HG02870 (cell line): ENCODE results near the gene IRF8.
A peak's percentile ranks its signal among the peaks of the same experiment; 100 is the strongest.
"Not testable (repeated sequence)": the region's sequence is repeated elsewhere in the genome, so short reads cannot be mapped to it uniquely, and the experiment has no call there.

Experiments used
- ATAC-seq: cut with Tn5 transposase; IDR thresholded peaks from one replicate; pipeline ENCODE4 v1.9.1; 2021; ENCODE audit warnings: mild to moderate bottlenecking, moderate library complexity; ENCODE audit not compliant: unreplicated experiment

The IRF8 gene

DNA sequence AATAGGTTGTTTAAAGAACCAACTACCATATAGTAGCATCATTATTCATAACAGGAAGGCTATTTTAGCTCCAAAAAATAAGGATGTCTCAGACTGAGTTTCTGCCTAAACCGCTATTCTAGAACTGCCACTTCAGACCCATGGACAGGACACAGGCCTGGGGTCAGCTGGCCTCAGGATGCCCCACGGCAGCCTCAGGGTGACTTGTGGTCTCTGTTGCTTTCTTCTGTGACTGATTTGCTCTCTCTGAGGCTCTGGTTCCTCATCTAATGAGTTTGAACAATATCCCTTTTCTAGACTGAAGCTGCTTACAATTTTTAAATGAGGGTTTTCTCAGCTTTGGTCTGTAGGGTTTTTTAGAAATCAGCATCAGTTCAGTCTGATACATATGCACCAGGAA, 31.8 kb upstream of the IRF8 start:
- ATAC-seq = no peak

DNA sequence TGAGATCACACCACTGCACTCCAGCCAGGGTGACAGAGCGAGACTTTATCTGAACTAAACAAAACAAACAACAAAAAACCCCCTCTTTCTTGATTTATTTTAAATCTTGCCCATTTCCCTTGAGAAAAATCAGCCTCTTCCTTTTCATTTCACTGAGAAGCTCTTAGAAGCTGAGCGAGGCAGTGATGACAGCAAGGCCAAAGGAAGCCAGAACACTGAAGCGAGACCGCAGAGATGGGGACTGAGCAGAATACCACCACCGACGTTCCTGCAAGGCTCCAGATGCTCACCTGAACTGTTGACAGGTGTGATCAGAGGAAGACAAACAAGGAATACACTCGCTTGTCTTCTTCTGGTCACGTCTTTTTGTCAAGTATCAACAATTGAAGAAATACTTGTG, 30.5 kb upstream of the IRF8 start:
- no peak for ATAC-seq

DNA sequence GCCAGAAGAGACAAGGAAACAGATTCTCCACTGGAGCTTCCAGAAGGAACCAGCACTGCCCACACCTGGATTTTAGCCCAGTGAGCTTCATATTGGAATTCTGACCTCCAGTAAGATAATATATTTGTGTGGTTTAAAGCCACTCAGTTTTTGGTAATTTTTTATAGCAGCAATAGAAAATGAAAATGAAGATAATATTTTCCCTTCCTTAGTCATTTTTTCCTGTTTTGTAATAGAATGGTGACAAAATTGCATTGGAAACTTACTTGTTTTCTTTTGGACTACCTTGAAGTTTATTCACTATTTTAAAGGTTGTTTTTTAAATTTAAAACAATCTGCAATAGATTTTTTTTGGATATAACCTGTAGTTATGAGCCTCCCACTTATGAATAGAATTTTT, 29.8 kb upstream of the IRF8 start:
- no peak for ATAC-seq

DNA sequence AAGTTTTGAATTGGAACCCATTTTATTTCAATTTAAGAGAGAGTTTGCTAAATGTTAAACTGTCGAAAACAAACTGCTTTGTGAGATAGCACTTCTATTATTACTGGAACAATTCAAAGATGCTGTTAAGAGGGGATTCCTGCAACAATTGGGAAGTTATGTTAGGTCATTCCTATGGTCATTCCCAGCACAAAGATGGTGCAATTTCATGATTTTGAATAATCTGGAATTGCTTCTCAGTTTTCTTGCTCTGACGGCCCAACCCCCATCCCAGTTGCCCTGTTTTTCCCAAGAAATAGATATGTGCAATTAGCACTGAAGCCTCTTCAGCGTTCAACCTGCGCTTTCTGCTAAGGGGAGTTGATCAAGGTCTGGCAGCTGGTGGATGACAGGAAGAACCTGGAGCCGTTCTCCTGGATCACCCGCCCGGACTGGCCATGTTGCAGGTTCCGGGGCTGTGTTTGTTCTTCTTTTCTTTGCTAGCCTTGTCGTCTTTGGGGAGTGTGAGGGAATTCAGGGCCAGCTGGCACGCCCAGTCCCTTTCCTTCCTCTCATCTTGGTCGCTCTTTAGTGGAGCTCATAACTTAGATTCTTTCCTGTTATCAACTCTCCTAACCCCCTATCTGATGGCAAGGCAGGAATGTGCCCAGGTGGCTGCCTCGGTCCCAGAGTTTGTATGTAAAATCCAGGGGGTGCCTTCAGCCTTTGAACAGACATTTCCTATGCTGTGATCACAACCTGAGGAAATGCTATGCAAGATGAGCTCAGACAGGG, 29.0 kb upstream of the IRF8 start:
- no peak for ATAC-seq

DNA sequence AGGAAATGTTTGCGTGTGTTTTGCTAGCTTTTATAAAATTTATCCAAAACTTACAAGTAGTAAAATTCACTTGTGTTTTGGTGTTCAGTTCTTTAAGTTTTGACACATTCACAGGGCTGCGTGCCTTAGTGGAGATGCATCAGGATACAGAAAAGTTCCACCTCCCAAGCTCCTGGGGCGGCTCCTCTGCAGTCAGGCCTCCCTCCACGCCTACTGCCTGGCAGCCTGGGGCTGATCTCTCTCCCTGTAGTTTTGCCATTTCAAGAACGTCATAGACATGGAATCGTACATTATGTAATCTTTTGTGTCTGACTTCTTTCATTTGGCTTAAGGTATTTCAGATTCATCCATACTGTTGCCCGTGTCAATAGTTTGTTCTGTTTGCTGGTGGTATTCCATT, 27.2 kb upstream of the IRF8 start:
- ATAC-seq = no peak

DNA sequence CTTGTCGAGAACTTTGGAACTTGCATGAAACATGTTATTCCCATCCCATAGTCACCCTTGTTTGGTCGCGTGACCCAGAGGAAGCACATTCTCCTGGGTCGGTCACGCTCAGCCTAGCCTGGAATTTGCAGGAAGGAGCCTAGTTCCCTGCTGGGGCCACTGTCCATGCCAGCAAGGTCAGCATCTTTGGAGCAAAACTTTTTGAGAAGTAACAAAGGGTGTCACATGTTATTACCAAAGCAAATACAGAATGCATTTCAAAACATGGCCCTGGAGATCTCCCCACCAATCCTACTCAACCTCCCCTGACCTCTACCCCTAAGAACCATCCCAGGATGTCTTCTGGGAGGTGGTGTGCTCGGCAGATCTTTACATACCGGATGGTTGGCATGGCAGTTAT, 26.2 kb upstream of the IRF8 start:
- no peak for ATAC-seq

DNA sequence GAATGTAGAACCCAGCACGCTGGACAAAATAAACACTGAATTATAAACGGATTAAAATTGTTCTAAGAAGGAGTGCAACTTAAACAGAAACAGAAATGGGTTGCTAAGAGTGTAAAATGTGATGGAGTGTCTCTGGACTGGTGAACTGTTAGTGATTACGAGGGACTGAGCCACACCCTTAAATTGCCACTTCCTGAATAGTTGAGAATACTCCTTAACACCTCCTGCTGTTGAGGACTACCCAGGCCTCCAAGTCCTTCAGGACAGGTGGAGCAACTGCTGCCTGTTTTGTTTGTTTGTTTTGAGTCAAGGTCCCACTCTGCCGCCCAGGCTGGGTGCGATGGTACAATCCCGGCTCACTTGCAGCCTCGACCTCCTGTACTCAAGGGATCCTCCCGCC, 25.8 kb upstream of the IRF8 start:
- no peak for ATAC-seq

DNA sequence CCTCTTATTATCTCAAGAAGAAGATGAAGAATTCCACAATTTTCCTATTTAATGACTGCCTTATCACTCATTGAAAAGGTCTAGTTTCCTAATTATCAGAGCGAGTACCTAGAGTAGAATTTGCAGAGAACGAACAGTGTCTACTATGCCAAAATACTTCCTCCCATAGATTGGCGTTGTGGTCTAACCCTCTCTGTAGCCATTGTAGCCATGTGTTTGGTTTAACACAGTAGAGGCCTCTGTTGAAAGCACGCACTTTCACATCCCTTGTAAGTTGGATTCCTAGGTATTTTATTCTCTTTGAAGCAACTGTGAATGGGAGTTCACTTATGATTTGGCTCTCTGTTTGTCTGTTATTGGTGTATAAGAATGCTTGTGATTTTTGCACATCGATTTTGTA, 24.9 kb upstream of the IRF8 start:
- not testable (repeated sequence) for ATAC-seq

DNA sequence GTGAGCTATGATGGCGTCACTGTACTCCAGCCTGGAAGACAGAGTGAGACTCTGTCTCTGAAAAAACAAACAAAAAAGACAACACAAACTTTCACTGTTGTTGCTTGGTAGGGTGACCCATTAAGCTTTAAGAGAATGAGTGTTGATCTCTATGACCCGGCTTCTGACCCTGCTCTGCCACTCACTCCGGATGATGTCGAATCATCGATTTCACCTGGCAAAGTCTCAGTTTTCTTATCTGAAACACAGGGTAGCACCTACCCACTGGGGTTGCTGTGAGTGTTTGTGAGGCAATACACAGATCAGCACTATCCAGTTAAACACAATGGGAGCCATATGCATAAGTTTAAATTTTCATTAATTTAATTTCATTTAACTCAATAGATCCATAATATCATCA, 20.6 kb upstream of the IRF8 start:
- no peak for ATAC-seq

DNA sequence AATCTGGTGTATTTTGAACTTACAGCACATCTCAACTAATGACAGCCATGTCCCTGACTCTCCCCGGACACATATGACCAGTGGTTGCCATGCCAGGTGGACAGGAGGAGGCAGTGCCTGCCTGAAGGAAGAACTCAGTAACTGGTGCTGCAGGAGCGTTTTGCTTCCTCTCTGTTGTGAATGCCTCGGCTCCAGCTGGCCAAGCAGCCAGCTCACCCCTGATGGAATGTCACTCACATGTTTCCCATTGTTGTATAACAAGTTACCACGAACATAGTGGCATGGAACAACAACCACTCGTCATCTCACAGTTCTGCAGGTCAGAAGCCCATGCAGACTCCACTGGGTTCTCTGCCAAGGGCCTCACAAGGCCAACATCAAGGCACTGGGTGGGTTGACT, 20.1 kb upstream of the IRF8 start:
- ATAC-seq = no peak

DNA sequence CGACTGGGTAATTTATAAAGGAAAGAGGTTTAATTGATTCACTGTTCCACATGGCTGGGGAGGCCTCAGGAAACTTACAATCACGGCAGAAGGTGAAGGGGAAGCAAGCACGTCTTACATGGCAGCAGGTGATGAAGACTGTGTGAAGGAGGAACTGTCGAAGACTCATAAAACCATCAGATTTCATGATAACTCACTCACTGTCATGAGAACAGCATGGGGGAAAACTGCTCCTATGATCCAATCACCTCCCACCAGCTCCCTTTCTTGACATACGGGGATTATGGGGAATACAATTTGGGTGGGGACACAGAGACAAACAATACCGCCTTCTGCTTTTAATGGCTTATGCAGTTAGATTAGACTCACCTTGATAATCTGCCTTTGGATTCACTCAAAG, 19.4 kb upstream of the IRF8 start:
- ATAC-seq = no peak

DNA sequence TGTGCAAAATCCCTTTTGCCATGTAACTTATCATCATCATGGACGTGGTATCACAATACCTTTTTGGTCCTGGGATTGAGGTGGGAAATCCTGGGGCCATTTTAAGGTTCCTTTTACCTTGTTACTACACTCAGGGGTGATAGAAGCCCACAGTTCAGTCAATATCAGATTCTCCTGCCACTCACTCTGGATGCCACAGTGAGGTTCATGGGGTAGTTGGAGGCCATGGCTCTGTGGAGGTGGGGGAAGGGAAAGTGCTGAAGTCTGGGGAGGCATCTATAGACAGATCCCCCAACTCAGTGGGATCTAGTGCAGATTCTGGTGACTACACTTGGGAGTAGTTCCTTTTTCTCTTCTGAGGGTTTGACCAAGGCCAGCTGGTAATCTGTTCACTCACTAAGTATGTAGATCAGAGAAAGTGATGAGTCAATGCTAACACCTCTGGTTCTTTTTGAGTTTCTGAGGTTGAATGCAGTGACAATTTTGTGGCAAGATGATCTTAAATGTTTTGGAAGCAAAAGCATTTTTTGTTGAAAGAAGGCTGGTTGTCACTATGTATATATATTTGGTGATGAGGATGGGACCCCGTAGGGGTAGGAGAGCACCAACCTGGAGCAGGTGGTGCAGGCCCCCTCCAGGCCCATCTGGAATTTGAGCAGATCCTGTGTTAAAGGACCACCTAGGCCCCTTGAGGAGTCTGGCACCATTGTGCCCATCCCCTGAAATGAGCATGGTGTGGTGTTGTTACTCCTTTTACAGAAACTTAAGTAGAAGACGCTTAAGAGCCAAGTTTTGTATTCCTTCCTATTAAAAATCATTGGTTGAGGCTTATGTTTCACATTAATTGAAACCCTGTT, 18.8 kb upstream of the IRF8 start:
- ATAC-seq = peak; percentile 91

DNA sequence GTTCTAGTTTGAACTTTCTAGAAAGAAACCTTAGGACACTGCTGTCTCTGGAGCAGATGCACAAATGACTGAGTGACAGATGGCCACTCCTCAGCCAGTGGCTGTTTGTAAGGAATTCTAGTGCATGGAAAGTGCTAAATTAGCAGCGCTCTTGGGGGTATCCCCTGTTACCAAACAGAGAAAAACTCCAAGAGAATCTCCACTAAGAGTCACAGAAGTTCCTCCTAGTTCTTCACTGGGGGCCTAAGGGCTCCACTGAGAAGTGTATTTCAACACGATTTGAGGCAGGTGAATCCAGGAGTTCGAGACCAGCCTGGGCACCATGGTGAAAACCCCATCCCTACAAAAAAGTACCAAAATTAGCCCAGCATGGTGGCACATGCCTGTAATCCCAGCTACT, 18.1 kb upstream of the IRF8 start:
- ATAC-seq = no peak

DNA sequence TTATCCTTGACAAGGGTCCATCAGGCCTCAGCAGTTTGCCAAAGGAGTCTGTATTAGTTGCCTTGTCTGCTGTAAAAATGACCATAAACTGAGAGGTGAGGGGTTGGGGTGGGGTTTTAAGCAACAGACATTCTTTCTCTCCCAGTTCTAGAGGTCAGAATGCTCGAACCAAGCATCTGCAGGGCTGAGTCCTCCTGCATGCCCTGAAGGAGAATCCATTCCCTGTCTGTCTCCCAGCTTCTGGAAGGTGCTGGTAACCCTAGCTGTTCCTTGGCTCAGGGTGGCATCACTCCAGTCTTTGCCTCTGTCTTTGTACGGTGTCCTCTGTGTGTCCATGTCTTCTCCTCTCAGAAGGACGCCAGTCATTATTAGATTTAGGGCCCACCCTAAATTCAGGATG, 17.5 kb upstream of the IRF8 start:
- no peak for ATAC-seq

DNA sequence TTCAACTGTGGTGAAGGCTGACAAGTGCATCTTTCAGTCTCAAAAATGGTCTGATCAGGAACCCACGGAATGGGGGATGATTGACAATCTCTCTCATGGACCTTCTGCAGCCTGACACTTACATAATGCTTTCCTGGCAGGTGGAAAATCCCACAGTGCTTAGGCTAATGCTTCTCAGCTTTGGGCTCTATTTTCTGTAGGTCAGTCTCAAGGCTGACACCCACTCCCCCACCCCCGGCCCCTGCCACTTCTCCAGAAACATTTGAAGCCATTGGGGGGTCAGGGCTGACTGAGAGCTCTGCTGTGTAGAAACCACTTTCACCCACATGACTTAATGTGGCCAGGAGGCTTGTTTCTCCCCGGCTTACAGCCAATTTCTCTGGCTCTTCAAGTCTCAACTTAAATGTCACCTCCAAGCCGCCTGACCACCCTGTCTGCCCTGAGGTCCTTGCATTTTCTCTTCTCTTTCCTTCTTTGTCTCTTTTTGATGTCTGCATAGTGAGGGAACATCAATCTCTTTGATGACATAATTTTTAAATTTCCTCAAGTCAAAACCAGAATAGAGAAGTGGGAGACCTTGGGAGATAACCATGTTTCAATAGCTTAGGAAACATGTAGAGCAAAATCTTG, 16.7 kb upstream of the IRF8 start:
- no peak for ATAC-seq

DNA sequence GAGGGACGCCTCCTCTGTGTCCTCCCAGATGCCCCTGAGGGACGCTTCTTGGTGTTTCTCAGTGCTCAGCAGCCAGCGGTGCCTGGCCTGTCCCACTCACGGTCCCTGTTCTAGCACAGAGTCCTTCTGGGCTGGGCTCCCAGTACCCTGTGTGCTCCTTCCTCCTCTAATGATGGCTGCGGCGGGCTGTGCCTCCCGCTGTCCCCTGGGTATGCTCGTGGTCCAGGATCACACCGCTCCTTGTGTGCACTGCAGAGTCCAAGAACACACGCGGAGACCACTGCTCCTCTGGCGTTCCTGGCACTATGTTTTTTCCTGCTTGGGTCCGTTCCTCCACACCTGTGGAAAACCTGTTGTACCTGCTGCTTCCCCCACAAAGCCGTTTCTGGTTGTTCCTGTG, 15.1 kb upstream of the IRF8 start:
- ATAC-seq = no peak

DNA sequence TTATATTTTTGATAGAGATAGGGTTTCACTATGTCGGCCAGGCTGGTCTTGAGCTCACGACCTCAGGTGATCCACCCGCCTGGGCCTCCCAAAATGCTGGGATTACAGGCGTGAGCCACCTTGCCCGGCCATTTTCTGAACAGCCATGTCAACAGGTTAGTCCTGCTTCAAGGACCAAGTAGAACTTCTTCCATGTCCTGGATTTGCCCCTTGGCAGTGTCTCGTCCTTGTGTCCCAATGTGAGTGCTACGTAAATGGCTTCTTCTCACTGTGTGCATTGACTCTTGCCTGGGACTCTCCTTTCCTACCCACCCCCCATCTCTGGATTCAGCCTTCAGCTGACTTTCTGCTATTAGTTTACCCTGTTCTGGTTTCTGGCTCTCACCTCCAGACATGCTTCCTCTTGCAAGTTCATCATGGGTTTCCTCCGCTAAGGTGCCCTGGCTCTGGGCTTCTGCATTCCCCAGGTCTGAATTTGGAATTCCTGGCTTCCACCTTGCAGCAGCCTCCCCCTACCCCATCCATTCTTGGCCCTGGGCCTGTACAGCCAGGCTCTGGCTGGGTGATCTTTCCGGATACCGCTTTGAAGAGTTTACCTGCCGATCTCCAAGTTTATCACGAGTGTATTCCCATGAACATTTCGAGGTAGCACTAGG, 14.0 kb upstream of the IRF8 start:
- no peak for ATAC-seq

DNA sequence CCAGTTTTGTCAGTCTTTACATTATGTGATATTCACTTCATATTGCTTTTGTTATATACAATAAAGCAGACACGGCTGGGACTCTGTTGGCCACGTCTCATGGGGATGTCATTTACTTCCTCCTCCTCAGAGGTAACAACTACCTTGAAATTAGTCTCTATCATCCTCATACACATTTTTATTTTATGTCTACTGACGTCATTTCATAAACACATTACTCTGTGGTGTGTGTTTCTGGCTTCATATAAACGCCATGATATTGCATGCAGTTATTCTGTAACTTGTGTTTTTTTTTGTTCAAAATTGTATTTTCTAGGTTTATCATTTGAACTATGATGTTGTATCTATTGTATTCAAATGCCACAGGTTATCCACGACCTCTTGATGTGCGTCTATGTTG, 13.4 kb upstream of the IRF8 start:
- no peak for ATAC-seq

DNA sequence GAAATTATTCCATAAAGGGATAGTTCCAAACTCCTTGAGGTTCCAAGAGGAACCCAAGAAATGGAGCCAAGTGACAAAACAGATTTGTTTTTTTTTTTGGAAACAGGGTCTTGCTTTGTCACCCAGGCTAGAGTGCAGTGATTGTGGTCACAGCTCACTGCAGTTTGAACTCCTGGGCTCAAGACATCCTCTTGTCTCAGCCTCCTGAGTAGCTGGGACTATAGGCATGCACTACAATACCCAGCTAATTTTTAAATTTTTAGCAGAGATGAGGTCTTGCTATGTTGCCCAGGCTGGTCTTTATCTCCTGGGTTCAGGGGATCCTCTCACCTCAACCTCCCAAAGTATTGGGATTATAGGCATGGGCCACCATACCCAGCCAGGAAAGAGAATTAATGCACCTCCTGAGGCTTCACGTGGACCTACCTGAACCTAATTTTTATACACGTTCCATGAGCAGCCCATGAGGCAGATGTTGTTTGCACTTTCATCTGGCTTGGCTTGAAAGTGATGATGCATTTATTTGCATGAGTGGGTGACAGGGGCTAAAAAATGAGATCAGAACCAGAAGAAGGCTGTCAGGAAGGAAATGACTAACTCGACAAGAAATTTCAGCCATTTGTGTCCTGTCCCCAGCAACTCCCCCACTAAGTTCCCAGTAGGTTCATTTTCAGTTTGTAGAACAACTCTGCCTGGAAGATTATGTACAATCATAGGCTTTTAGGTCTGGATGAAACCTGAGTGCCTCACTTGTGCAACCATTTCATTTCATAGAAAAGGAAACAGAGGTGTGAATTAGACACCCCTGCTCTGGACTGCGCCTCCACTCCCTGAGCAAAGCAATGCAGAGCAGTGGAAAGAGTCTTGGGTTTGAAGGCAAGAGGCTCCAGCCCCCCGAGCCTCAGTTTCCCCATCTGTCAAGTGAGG, 10.3 kb upstream of the IRF8 start:
- peak; percentile 82 for ATAC-seq

DNA sequence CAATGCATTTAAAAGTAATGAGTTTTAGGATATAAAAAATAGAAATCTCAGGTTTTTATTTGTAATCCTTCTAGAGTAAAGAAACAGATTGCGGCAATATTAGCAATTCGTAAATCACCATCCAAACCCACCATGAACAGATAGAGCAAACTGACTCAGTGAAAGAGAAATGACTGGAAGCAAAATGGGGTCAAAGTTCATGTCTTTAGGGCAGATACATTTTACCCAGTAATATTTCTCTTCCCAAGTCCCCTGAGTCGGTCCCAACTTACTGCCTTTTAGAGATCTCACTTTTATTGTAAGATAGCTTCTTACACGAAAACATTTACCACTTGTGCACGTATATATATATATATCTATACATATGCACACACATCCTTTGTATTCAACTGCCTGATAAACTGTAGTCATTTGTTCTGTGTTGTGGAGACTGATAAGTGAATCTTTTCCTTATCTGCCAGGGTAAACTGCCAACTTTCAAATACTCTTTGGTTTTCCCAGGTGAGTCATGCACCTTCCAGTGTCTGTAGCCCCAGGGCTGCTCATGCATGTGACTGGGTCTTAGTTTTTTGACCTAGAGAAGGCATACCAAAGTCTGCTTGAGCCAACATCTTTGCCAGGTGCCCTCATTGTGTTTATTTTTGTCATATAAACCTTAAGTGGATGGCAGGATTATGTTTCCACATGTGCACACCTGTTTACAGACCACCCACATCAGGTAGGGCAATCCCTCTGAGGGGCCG, 7.8 kb upstream of the IRF8 start:
- no peak for ATAC-seq
